ENCODE results near the gene LAMB4.

The LAMB4 gene

DNA sequence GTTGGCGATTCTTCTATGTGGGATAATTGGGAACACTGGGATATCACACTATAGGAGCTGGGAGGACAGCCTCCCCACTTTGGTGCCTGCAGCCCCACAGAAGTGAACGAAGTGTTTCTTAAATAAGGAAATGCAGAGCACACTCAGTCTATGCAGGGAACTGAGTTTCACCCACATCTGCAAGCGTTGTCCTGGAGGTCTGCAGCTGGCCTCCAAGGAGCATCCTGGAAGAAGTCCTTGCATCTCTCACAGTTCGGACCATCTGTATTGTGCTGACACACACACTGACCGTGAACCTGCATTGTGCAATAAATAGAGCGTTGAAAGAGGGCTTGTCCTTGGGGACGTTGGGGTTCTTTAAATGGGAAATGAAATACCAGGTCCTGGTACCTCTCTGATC lies 25.8 kb downstream of the LAMB4 start:
- DNase-seq (ENCODE audit: low read depth) = no peak

DNA sequence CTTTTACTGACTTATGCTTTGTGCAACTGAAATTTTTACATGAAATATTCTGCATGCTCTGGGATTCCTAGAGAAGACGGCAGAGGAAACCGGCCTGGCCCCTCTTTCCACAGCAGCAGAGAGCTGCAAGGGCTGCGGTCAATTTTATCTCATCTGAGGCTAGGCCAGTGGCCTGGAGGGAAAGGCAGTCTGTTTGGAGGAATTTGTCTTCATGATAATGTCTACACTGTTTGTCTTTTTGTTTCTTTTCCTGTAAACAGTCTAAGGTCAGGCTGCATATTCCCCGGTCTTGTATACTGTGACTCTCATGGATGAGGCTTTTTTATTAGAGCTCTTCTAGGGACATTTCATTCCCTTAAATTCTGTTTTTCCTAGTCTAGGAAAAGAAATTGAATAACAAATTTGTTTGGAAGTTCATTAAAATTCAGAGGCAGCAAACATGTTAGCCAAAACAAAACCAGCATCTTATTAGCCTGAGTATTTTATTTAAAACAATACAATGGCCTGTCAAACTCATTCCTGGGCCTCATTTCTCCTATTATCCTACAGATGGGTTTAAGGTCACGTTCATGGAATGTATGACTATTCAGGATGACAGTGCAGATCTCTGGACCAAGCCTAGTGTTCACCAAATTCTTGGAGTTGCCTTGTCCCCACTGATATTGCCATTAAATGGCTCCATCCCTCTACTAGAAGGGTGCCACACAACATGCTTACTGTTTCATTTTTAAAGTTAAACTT lies 26.4 kb downstream of the LAMB4 start:
- no peak for DNase-seq (ENCODE audit: low read depth)

DNA sequence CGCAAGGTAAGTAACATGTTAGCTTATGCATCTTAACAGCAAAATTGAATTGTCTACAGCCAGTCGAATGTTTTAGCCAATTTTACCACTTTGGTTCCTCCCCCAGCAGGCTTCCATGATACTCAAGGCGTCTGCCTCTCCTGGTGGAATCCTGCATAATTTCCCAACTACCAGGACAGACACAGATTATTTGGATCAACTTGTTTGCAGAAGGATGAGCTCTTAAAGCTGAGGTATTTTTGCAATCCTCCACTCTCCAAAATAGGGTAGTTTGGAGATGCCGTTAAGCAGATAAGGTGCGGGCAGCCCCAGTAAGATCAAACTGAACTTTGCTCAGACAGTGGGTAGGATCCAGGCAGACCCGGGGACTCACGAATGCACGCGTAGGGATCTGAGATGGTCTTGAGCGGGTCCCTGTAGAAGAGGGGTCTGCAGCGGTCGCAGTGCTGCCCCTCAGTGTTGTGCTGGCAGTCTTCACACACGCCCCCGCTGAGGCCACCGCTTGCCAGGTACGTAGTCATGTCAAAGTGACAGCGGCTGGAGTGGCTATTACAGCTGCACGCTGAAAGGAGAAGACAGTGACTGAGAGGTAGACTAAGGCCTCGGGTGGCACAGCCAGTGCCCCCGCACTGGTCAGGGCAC lies 27.4 kb downstream of the LAMB4 start:
- DNase-seq (ENCODE audit: low read depth) = no peak

DNA sequence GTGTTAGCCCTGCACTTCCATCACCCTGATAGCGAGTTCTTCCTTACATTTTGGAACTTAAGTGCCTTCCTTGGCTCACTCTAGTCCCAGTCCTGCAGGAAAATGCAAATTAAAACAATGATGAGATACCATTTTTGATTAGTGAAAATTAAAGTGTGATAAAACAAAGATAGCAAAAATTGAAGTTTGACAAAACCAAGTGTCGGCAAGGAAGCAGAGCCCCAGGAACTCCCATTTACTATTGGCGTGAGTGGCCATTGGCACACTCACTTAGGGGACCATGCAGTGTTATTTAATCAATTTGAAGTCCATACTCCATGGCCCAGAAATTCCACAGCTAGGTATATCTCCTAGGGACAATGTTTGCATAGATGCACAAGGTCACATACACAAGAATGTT lies 28.4 kb downstream of the LAMB4 start:
- DNase-seq (ENCODE audit: low read depth) = no peak

DNA sequence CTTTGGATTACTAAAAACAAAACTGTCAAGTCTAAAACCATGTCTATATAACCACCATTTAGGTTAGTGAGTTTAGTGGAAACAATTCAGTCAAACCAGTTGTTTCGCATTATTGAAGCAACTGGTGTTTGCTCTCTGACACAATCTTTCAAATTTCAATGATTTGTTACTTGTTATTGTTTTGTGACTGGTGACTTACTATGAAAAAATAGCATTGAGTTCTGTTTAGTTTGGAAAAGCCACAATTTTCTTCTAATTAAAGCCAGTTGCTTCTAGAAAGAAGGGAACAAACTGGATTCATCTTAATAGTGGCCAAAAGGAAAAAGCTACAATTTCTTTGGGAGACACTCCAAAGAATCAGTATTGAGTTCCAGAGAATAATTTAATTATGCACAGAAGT lies 30.4 kb downstream of the LAMB4 start:
- DNase-seq (ENCODE audit: low read depth) = no peak

DNA sequence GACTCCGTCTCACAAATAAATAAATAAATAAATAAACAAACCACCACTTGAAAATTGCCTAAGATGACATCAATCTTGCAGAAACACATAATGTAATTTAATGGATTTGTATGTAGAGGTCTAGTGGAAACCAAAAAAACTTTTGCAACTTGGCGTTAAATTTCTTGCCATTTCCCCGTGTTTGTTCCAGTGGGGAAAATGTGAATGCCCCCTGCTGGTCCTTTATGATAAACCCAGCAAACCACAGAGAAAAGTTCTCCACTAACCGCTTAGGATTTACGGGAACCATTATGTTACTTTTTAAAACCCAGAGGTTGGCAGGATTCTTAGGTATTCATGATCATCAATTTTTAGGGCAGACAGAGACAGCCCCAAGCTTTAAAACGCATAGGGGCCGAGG lies 32.5 kb downstream of the LAMB4 start:
- DNase-seq (ENCODE audit: low read depth) = no peak

DNA sequence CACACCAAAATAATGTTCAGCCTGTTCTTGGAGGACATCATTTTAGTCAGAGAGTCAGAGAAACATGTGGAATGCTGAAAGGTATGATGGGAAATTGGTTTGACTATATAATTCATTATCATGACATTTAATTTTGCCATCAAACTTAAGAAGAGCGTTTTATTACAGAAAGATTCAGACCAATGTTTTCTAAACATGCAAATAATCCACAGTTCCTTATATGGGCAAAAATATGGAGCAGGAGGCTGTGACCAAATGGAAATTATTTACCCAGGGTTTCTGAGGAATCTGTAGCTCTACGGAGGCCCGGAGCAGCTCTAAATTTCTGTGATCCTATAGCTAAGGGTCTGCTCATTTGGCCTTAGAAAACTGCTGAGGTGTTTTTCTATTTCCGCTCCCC lies 33.2 kb downstream of the LAMB4 start:
- DNase-seq (ENCODE audit: low read depth) = no peak

DNA sequence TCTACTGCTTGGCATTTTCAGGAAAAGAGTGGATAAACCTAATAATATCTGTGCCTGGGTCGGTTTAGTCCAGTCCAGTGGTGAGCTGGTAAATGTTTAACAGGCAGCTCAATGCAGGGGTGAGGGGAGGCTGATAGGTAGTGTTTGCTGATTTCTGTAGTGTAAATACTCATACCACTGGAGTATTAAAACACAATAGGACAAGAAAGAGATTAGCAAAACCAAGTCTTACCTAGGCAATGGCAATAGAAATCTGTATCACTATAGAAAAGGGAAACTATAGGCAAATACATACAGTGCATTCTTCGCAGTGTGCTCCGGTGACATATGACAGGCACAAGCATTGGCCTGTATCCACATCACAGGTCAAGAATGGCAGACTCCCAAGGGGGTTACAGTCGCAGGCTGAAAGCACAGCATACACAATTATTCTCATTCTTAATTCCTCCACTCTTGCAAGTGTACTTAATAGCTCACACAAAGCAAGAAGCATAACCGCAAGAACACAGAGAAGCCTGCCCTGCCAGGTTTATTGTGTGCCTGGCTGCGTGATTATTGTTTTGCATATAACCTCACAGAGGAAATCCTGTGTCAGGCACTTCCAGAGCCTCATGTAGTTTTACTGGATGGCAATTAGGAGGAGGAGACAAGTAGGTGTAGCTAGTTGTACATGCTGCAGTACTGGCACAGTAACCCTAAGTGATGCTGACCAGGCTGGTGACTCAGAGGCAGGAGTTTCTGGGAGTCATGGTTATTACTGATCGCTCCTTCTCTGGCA lies 35.0 kb downstream of the LAMB4 start:
- DNase-seq (ENCODE audit: low read depth) = no peak

DNA sequence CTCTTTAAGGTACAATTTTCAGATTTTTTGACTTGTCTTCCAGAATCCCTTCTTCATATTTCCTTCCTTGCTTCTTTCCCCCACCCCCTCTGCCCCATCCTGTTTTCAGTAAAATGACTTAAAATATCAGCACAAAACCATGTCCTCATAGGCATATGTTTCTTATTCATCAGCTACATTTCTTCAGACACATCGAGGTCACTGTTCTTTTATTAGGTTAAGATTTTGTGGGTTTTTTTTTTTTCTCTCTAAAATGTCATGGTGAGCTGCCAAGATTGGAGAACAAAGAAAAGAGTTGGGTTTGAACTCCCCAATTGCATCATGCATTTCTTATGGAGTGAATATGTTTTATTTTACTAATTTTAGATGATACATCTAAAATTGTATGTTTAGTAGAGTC lies 35.8 kb downstream of the LAMB4 start:
- no peak for DNase-seq (ENCODE audit: low read depth)

DNA sequence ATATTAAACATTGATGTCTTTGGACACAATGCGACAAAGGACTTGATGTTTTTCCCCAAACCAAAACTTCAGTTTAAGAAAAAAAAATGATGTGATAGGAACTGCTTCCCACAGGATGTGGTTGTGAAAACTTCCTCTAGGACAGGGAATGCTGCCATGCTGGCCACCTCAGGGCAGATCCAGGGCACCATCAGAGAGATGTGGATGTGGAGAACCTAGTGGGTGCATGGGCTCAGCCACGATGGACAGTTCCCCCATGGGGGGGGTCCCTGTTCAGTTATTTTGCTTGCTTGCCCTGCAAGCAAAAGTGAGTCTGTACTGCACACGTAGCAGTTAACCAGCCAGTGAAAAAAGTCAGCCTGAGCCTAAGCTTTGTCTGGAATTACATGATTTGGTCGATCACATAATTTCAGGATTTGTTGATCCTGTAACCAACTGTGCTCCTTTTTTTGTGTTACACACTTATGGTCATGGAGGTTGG lies 36.3 kb downstream of the LAMB4 start:
- DNase-seq (ENCODE audit: low read depth) = no peak

DNA sequence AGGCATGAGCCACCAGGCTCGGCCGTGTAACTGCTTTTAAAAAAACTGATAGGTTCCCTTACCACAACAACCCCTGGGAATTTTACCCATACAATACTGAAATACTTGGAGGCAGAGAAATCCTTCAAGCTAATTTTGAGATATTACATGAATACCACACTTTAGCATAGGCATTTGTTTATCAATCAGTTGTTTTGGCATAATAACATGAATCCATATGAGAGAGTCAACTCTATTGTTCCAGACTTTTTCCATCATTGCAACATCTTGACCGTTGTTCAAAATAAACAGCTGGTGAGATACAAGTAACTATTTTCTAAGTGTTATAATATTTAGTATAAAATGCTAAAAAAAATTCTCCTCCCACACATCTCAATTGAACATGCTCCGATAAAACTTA lies 36.8 kb downstream of the LAMB4 start:
- no peak for DNase-seq (ENCODE audit: low read depth)

DNA sequence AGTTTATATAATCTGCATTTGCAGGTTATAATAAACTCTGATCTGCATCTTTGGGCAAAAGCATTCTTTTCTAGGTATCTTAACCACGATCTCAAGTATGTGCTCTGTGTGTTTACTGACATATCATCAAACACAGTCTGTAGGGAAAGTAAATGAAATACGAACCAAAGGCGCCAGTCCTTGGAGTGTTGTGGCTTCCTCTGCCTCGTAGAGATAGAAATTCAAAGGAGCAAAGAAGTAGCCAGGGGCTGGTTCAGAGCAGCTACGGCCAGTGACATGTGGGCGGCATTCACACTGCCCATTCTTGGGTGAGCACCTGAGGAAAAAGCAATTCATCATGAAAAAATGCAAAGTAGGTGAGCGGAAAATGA lies 38.7 kb downstream of the LAMB4 start:
- DNase-seq (ENCODE audit: low read depth) = no peak

DNA sequence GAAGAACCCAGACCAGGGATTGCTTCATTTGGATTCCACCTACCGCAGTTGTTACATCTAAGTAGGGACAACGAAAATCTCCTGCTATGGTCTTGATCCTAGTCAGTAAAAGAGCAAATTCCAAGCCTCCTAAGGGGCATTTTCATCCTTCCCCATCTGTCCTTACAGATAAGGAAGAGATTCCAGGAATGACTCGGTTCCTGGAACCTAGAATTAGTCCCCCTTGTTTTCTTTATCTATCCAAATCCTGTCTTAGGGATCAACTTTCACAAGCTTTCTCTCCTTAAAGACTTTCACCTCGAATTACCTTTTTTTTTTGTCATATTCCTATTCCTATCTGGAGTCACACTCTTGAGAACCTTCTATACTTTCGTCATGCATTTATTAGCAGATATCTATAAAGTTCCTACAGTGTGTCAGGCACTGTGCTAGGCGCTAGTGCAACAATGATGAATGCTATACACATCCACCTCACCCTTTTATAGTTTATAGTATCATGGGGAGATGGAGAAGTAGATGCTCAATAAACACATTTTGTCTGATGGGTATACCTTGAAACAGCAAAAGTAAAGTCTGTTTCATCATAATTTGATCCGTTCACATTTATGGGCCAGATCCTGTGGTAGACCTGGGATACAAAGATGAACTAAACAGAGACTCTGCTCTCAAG lies 39.2 kb downstream of the LAMB4 start:
- DNase-seq (ENCODE audit: low read depth) = no peak

DNA sequence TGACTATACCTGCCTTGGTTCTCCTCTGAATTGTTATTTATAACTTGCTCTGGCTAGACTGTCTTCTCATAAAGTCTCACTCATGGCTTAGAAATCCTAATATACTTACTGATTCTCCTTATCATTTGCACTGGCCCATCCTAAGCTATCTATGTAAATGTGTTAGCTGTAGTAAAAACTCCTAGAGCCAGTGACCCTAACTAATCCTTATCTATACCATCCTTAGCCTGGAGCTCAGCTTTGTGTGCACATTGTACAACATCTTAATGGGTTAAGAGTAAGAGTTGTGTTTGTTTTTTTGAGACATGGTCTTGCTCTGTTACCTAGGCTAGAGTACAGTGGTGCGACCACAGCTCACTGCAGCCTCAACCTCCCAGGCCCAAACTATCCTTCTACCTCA lies 40.8 kb downstream of the LAMB4 start:
- DNase-seq (ENCODE audit: low read depth) = no peak

DNA sequence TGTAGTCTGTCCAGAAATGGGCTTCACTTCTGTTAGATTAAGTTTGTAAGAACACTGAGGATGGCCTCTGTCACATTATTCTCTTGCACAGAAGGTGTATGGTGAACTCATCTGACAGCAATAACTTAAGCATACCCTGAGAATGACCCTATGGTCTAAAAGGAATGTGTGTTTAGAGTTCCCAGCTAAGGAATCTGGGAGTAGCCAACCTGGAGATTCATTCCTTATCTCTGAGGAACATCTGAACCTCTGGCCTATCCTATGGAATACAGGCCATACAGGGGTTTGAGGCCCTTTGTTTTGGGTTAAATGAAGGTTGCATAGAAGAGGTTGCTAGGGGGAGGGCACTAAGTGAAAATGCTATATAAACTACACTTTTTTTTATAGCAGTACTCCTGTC lies 41.4 kb downstream of the LAMB4 start:
- no peak for DNase-seq (ENCODE audit: low read depth)

DNA sequence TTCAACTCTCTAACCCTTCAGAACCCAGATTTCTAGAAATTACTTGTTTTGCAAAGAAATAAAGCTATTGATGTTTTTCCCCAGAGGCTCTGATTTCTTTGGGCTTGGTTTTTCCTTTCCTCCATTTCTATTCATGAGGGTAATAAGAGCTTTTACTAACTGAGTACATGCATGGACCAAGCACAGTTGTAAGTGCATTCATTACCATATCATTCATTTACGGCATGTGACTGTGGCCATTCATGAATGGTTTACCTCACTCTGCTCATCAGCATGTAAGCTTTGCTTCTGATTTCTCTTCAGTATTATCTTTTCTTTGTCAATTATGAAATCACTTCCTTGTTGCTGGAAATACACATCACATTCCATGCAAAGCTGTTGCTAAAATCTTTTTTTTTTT lies 42.4 kb downstream of the LAMB4 start:
- no peak for DNase-seq (ENCODE audit: low read depth)

DNA sequence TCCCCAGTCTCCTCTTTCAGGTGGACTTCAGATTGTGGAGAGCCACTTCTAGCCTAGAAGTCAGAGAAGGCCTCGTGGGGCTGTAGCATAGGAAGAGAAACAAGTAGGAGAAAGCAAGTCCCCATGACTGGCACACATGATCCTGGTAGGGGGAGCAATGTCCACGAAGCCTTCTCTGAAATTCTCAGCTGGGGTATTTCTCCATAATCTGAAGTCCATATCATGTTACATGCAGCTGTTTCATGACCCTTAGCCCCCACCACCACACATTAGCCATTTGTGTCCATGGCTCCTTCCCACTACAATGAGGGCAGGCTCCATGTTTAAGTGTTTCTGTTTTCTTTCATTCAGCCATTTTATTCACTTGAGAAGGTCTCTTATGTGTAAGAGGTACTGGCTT lies 43.2 kb downstream of the LAMB4 start:
- DNase-seq (ENCODE audit: low read depth) = no peak

DNA sequence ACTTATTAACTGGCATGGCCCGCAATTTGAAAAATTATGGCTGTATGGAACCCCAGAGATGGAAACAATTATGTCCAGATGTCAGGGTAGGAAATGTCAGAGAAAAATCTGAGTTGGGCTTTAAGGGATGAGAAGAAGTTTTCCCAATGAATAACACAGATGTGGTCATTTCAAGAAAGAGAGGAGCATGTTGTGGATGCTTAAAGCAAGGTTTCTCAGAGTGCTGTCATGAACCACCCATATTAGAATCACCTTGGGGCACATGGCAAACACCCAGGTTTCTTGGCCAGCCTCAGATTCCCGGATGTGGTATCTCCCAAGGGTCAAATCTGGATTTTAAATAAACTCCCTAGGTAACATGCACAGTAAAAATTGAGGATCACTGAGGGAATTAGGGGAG lies 43.6 kb downstream of the LAMB4 start:
- no peak for DNase-seq (ENCODE audit: low read depth)

DNA sequence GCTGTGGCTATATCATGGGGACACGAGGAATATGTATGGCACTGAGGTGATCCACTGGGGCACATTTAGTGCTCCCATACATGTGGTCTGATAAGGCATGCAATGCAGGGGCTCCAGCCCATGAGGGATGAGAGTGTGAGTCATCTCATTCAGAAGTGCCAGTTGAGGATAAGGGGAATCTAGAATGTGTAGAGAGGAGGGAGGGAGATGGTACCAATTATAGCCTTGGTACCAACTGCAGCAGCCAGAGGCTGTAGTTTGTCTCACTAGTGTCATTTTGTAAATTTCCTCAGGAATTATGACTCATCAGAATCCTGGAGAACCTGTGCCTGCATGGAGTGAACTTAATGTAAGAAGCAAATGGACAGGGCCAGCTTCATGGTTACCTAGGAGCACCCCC lies 46.2 kb downstream of the LAMB4 start:
- DNase-seq (ENCODE audit: low read depth) = no peak

DNA sequence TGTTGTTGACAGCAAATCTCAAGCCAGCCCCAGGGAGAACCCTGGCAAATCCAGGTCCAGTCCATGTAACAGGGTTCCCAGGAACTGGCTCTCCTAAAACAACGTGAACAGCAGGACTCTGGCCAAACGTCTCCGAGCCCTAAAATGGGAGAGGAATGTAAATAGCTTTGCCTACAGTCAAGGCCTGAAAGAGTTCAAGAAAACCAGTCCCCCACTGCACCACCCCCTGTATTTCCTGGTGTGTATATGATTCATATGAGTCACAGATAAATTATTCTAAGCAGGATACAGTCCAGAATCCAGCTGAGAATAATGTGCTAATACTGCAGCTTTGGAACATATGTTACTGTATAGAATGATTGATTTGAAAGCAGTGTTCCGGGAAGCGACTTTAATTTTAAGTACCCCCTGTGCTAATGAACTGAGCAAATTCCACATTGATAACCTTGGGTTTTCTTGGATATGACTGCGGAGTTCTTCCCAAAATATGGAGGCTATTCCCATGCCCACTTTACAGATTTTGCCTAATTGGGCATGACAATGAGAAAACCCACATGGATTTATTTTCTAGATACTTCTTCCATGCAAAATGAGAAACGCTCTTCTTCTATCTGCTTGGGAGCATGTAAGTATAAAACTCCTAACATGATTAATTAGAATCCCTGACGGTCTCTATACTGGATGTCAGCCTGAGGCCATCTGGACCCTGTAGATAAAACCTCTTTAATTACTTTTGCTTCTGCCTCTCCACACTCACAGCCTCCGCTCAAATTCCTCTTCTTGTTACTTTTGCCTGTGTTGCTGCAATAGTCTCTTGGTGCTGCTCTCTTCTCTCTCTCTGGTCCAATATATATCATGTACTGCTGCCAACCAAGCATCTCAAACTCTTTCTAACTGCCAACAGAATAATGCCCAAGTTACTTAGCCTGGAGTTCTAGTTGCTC lies 50.2 kb downstream of the LAMB4 start:
- DNase-seq (ENCODE audit: low read depth) = no peak

DNA sequence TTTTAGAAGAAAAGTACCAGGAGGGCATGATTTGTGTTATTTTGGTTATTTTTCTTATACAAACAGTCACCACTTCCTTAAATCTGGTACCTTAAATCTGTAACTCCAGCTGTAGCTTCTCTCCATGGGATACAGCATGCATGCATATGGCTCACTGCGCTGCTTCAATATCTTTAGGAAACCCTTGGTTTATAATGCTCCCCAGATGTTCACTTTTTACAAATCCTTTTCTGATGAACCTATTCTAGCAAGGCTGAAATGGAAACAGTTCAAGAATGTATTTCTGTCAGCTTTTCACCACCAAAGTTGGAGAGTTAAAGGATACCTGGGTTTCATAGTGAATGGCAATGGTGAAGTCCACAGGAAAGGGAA lies 50.9 kb downstream of the LAMB4 start:
- DNase-seq (ENCODE audit: low read depth) = no peak

DNA sequence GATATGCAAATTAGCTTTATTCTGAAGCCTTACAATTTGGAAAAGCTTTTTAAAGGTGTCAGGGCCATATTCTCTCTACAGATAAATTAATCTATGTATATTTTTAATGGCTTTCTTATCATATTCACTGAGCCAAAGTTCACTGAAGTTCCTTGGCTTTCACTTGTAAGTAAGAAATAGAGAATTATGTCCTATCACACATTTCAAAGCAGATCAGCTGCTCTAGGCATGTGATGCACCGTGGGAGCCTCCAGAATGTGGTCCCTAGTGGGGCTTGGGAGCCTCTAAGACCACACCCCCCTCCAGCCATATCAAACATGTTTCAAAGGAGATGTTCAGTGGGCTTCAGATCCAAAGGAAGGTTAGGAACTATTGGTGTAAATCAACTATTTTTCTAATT lies 51.5 kb downstream of the LAMB4 start:
- no peak for DNase-seq (ENCODE audit: low read depth)

All from activated gamma-delta T cell treated with anti-CD3 and anti-CD28 coated beads, Interleukin-2, amount 50 U/mL, for 16 hours (primary cell).